Prostate gland (tissue), 2 donors: Measurements from ENCODE around the gene ACTL9.

ENCODE experiments used
- CTCF ChIP-seq, 4 experiments: fragments of 200-600 bp in 2 of 4; fragments of 450-650 bp in 2 of 4; sonication (generic) in 2 of 4; IDR thresholded peaks; 1 replicate in 3 of 4; 2 replicates in 1 of 4; pipeline ENCODE4 v1.5.1; 2016 to 2019; ENCODE audit warnings: antibody characterized with exemption in 4 of 4, mild to moderate bottlenecking in 2 of 4, moderate library complexity in 2 of 4
- POLR2AphosphoS5 ChIP-seq: sonication (generic); formaldehyde crosslinking; IDR thresholded peaks from one replicate; pipeline ENCODE4 v1.6.1; 2017; ENCODE audit warnings: antibody characterized with exemption

- TF ChIP-seq CTCF (IDR thresholded peaks at IDR 0.05), result no peak
- TF ChIP-seq POLR2AphosphoS5, result no peak
Observed at GRCh38 chr19:8682472-8682871, 16.1 kb downstream of the ACTL9 start.
